ENCODE results near the gene TRIM33.
"Not testable (repeated sequence)": the region's sequence is repeated elsewhere in the genome, so short reads cannot be mapped to it uniquely, and the experiment has no call there.

The TRIM33 gene

GRCh38 chr1:114390361-114390760, 120.6 kb downstream of the TRIM33 start:
- DNase-seq, result no peak

- no peak for DNase-seq
These were observed 122.5 kb downstream of the TRIM33 start for GRCh38 chr1:114388432-114389003.

GRCh38 chr1:114387585-114387984, 123.4 kb downstream of the TRIM33 start:
- not testable (repeated sequence) for DNase-seq

GRCh38 chr1:114387010-114387360, 124.0 kb downstream of the TRIM33 start:
- DNase-seq, result no peak

GRCh38 chr1:114386129-114387009, 124.6 kb downstream of the TRIM33 start:
- DNase-seq, result no peak

GRCh38 chr1:114384922-114385321, 126.1 kb downstream of the TRIM33 start:
- no peak for DNase-seq

GRCh38 chr1:114379987-114380386, 131.0 kb downstream of the TRIM33 start:
- DNase-seq, result no peak

- DNase-seq, result no peak
These were observed 131.6 kb downstream of the TRIM33 start for GRCh38 chr1:114379358-114379757.

GRCh38 chr1:114377356-114377755, 133.6 kb downstream of the TRIM33 start:
- no peak for DNase-seq

GRCh38 chr1:114369930-114370329, 141.1 kb downstream of the TRIM33 start:
- DNase-seq, result no peak

- not testable (repeated sequence) for DNase-seq
These were observed 141.6 kb downstream of the TRIM33 start for GRCh38 chr1:114369266-114369919.

GRCh38 chr1:114368560-114369255, 142.3 kb downstream of the TRIM33 start:
- DNase-seq, result no peak

GRCh38 chr1:114367810-114368209, 143.2 kb downstream of the TRIM33 start:
- no peak for DNase-seq

GRCh38 chr1:114363230-114363629, 147.8 kb downstream of the TRIM33 start:
- DNase-seq, result not testable (repeated sequence)

- no peak for DNase-seq
These were observed 151.2 kb downstream of the TRIM33 start for GRCh38 chr1:114359791-114360190.

GRCh38 chr1:114355240-114355639, 155.8 kb downstream of the TRIM33 start:
- no peak for DNase-seq

- DNase-seq, result peak; percentile 21
These were observed 157.7 kb downstream of the TRIM33 start for GRCh38 chr1:114353262-114353661.

GRCh38 chr1:114352797-114353196, 158.2 kb downstream of the TRIM33 start:
- no peak for DNase-seq

- DNase-seq, result no peak
These were observed 160.1 kb downstream of the TRIM33 start for GRCh38 chr1:114350731-114351445.

- no peak for DNase-seq
These were observed 161.0 kb downstream of the TRIM33 start for GRCh38 chr1:114349891-114350605.

GRCh38 chr1:114347431-114348209, 163.4 kb downstream of the TRIM33 start:
- no peak for DNase-seq

Data from NCI-H146 (cell line).